HG03135 (cell line): ENCODE results near the gene PEX19.
"Not testable (repeated sequence)": the region's sequence is repeated elsewhere in the genome, so short reads cannot be mapped to it uniquely, and the experiment has no call there.

Experiments
- ATAC-seq: cut with Tn5 transposase; IDR thresholded peaks from one replicate; pipeline ENCODE4 v1.9.1; 2021; ENCODE audit warnings: mild to moderate bottlenecking, moderate library complexity; ENCODE audit not compliant: unreplicated experiment

PEX19 gene

DNA sequence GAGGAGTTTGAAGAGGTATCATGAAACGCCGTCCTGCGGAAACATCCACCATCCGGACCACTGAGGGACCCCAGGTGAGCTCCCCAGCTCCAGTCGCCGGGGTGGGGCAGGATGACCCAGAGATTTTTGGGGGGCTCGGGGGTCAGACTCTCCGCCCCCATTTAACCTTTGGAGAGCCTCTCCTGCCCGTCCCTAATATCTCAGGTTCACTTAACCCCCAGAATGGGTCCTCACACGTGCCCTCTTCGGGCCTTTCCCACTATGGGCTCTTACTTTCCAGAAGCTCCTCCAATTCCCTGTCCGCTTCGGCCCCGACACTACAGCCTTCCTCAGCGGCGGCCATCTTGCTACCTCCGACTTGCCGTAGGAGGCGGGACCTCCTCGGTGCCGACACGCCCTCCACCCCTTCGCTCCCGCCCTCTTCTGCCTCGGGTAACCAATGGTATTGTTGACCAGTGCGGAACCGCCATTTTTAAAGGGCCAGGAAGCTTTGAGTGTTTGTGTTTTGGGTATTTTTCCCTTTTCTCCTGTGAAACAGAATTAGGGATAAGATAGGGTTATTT, at the start of gene PEX19:
PEX19 (minus strand) TSS at position 352 of the 563 bp plus-strand sequence; CDS start at position 343, 9 bp downstream.
- ATAC-seq: peak; percentile 96

GRCh38 chr1:160332516-160332915, 47.6 kb upstream of the PEX19 start:
- ATAC-seq: no peak

DNA sequence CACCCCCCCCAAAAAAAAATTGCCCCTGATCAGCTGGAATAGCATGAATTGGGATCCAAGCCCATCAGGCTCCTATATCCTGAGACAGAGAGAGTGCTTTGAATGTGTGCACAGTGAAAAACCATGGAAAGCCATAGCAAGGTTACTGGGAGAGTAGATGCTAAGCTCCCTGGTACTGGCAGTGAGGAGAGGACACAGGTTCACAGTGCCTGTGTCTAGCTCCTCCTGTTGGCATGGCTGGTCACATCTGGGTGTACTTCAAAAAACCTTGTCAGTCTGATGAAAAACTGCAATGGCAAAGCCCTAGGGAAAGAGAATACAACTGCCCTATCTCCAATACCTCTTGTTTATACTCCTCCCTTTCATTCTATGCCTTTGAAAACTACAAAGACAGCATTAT, 45.2 kb upstream of the PEX19 start:
- no peak for ATAC-seq

DNA sequence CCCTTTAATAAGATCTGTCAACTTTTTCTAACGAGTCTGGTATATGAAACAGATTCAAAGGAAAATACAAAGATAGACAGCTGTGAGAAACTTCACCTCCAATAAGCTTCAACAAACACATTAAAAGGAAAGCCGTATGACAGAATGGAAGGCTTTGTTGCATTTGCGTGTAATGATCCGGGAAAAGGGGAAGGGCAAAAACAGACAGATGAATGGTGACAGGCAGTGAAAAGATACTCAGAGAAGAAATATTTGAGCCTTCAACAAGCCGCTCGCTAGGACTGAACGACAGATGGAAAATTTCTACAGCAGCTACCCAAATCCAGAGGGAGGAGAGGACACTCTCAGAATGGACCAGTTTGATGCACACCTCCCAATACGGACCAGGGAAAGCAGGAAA, 43.3 kb upstream of the PEX19 start:
- ATAC-seq: no peak

DNA sequence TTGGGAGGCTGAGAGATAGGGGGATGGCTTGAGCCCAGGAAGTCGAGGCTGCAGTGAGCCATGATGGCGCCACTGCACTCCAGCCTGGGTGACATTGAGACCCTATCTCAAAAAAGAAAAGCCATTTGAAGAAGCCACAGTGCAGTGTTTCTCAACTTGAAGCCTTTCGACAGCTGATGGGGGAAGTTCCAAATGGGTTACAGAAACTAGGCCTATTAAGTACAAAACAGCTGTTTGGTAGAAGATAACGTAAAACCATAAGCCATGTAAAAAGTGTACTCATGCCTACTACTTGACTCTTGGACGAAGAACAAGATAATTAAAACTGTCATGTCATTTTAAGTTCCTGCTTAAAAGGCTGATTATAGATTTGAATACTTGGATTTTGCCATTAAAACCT, 41.5 kb upstream of the PEX19 start:
- ATAC-seq: no peak

- no peak for ATAC-seq
Observed at GRCh38 chr1:160325252-160325651, 40.3 kb upstream of the PEX19 start.

DNA sequence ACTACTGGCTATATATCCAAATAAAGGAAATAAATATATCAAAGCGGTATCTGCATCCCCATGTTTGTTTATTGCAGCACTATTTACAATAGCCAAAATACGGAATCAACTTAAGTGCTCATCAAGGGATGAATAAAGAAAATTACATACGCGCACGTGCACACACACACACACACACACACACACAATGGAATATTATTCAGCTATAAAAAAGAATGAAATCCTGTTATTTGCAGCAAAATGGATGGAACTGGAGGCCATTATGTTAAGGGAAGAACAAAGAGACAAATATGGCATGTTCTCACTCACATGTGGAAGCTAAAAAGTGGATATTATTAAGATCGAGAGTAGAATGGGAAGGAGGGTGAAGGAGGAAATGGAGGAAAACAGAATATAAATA, 37.9 kb upstream of the PEX19 start:
- ATAC-seq: no peak

DNA sequence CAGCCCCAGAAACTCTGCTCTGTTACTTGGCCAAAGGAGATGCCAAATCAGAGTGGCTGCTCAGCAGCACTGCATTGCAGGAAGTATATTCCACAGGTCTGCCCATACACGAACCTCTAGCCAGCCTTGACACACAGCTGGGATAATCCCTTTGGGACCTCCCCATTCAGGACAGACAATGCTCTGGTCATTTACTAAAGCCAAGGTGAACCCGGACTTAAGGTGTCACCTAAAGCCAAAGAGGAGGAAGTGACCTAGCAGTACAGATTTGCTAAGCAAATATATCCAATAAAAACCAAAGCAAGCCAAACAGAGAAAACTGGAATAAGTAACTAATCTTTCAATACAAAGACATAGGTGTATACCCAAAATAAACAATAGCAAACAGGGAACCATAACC, 30.4 kb upstream of the PEX19 start:
- ATAC-seq: no peak

DNA sequence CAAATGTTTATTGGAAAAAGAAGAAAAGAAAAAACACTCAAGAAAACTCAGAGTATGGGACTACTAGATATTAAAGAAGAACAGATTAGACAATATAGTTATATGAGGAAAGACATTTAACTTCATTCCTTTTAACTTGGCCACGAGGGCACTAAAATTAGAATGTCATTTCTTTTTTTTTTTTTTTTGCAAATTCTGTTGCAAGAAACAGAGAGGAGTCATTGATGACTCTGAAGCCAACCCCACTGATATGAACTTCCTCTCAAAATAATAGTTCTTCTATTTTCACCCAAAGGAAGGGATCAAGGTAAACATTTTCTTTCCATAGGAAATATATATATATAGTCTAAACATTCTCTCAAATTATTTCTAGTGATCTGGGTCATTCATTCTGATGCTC, 24.6 kb upstream of the PEX19 start:
- ATAC-seq: no peak

- no peak for ATAC-seq
Observed at GRCh38 chr1:160309185-160309557, 24.2 kb upstream of the PEX19 start.

DNA sequence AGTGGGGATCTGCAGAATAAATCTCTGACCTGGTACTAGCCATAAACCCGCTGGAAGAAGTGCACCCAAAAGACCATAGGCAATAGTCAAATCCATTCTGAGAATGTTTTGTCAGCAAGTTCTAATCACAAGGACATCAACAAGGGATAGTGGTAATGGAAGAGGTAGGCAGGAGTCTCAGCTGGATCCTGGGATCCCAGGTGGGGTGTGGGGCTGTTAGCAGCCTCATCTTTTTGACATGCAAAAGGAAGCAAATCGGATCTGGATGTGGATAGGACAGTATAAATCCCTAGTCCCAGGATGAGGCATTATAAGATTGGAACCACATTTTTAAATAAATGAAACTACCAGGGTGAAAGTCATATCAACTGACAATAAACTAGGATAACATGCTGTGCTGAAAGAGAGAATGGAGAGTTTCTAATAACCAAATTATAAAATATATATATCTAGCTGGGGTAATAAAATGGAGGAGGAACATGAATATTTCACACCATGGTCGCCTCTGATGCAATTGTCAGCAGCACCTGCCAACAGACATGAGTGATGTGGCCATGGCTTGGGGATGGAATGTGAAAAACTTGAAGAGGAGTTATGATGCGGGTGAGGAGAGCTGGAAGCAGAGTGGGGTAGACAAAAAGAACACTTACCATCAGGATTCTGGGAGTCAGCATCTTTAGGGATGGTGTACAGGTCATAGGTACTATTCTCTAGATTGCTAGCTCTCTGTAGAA, 23.7 kb upstream of the PEX19 start:
- ATAC-seq: no peak

DNA sequence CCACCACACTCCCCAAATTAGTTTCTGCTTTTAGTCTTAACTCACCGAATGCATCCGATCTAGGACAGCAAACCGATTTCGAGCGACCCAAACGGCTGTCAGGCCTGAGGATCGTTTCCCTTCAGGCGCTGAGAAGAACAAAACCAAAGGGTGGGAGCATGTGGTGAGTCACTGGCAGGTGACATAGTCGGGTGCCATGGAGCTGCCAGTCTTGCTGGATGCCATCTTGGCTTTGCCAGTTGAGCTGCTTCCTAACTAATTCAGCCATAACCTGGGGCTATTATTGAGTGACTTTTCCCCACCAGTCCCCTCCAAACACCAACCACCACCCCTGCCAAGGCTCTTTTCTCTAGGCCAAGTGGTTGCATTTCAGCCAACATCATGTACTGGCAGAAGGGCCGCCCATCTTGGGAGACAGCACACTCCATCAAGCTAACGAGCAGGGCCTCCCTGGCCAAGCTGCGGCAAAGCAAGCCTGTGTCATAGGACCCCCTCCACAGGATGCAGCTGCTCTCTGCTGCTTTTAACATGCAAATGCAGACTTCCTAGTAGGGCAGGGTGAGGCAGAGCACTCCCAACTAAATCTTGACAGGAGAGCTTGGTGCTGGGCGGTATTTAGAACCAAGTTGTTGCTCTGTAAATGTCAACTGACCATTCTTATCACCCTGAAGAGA, 22.3 kb upstream of the PEX19 start:
- no peak for ATAC-seq

GRCh38 chr1:160300173-160300572, 15.2 kb upstream of the PEX19 start:
- no peak for ATAC-seq

GRCh38 chr1:160296036-160296435, 11.1 kb upstream of the PEX19 start:
- no peak for ATAC-seq

GRCh38 chr1:160293020-160293968, 8.4 kb upstream of the PEX19 start:
- ATAC-seq: no peak

- peak; percentile 66 for ATAC-seq
Observed at GRCh38 chr1:160291248-160292220, 6.6 kb upstream of the PEX19 start.

DNA sequence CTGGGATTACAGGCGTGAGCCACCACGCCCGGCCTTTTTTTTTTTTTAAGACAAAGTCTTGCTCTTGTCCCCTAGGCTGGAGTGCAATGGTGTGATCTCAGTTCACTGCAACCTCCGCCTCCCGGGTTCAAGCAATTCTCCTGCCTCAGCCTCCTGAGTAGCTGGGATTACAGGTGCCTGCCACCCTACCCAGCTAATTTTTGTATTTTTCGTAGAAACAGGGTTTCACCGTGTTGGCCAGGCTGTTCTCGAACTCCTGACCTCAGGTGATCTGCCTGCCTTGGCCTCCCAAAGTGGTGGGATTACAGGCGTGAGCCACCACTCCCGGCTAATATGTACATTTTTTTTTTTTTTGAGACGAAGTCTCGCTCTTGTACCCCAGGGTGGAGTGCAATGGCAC, 2.8 kb upstream of the PEX19 start:
- not testable (repeated sequence) for ATAC-seq

- no peak for ATAC-seq
Observed at GRCh38 chr1:160285506-160285905, 573 bp upstream of the PEX19 start.

DNA sequence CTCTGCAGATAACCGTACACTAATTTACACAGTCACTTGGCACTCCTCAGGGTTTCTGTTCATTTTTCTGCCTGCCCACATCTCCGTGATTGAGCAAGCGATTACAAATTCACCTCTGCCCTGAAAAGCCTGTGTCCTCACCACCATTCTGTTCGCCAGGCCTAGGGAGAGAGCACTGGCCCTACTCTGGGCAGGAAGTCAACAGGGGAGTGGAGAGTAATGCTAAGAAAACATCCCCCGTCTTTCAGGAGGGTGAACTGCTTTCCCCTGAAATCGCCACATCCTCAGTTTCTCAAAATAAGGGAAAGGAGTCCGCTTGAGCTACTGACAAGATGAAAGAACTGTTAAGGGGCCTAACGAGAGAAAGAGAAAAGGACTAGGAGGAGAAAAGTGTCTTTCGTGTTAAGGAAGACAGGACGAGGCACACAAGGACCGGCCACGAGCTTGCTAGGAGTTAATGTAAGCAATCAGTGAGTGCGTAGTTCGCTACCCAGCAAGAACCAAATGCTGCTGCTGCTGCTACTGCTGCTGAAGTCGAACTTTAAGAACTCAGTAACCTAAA, 632 bp downstream of the PEX19 start:
- ATAC-seq: peak; percentile 21

DNA sequence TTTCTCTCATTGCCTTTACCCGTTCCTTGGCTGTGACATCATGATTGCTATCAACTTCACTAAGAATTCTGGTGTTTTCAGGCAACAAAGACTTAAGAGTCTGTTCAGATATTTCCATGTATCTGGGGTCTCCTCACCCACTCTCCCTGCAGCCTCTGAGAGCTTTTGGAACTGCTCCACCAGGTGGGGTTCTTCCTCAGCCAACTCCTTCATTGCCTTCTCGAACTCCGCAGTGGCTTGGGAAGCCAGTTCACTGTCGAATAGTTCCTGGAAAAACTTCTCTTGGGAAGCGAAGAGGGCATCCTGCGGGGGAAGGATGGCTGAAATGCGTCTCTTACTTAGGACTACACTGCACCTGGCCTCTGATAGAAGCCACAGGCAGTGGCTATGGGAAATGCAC, 2.1 kb downstream of the PEX19 start:
- no peak for ATAC-seq
